Mammary epithelial cell (primary cell): ENCODE results near the gene METRN.

Experiments used
- EZH2 ChIP-seq: IDR thresholded peaks from 2 replicates; pipeline ENCODE4 v1.6.1; 2012; ENCODE audit warnings: low read length, inconsistent platforms, borderline replicate concordance
- TF ChIP-seq, protein P1 (sequence below), 2 donors: IDR thresholded peaks in 1 of 2; conservative IDR thresholded peaks in 1 of 2; 2 replicates each; pipeline ENCODE4 v1.5.1; 2011 to 2012; ENCODE audit warnings: inconsistent platforms in 2 of 2, low read length in 2 of 2, mild to moderate bottlenecking in 2 of 2, control low read depth in 1 of 2, low read depth in 1 of 2; ENCODE audit not compliant: insufficient read depth in 1 of 2; ENCODE audit errors: extremely low read depth in 1 of 2

- TF ChIP-seq, protein P1, sequence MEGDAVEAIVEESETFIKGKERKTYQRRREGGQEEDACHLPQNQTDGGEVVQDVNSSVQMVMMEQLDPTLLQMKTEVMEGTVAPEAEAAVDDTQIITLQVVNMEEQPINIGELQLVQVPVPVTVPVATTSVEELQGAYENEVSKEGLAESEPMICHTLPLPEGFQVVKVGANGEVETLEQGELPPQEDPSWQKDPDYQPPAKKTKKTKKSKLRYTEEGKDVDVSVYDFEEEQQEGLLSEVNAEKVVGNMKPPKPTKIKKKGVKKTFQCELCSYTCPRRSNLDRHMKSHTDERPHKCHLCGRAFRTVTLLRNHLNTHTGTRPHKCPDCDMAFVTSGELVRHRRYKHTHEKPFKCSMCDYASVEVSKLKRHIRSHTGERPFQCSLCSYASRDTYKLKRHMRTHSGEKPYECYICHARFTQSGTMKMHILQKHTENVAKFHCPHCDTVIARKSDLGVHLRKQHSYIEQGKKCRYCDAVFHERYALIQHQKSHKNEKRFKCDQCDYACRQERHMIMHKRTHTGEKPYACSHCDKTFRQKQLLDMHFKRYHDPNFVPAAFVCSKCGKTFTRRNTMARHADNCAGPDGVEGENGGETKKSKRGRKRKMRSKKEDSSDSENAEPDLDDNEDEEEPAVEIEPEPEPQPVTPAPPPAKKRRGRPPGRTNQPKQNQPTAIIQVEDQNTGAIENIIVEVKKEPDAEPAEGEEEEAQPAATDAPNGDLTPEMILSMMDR (conservative IDR thresholded peaks at IDR 0.05 in 1 of 2, IDR thresholded peaks at IDR 0.05 in 1 of 2; ENCODE audit: extremely low read depth in 1 of 2, insufficient read depth in 1 of 2, low read depth in 1 of 2, low read length in 2 of 2), result no peak
- TF ChIP-seq EZH2, result no peak
Observed at GRCh38 chr16:726438-727290, 11.7 kb downstream of the METRN start, which contains the start of the genes CCDC78 and HAGHL.
